ENCODE data around the gene RBM42. TPM values are rescaled to one million over a fixed set of nuclear protein-coding genes. Genes with fewer than 3 reads are reported as not detected.

RBM42 gene
- total and polyA plus RNA-seq, 9 of the 15 experiments (the other 6 are each of a cell fraction or from before 2014, with no cell fraction given): 5.7 to 149 (median 32.4) TPM

GRCh38 chr19:35643255-35644205 is 14.7 kb downstream of the RBM42 start (continued):
- 0 out of 2 replicates have a peak, but pooled peaks have one; percentile 24 for TF ChIP-seq DEAF1 (CRISPR knock-in tag; IDR thresholded peaks at IDR 0.05)
- TF ChIP-seq POLR2B (IDR thresholded peaks at IDR 0.05; ENCODE audit: low read depth, partially characterized antibody): peak; percentile 56
- TF ChIP-seq ARID2 (IDR thresholded peaks at IDR 0.05): no peak
- TF ChIP-seq ZNF583 (CRISPR knock-in tag; IDR thresholded peaks at IDR 0.05): 0 out of 2 replicates have a peak, but pooled peaks have one; percentile 39
- no peak for TF ChIP-seq ZNF696 (CRISPR knock-in tag; conservative IDR thresholded peaks at IDR 0.05)
- peak; percentile 82 for TF ChIP-seq ZBTB17 (CRISPR knock-in tag; IDR thresholded peaks at IDR 0.05)
- TF ChIP-seq FOXA3 (CRISPR knock-in tag; conservative IDR thresholded peaks at IDR 0.05 in 1 of 2, IDR thresholded peaks at IDR 0.05 in 1 of 2): peak in 1 of 2 experiments; percentile 82; a peak in 1 of 4 replicates
- TF ChIP-seq ZNF239 (CRISPR knock-in tag; IDR thresholded peaks at IDR 0.05): no peak
- peak; percentile 95 for TF ChIP-seq ZNF511 (CRISPR knock-in tag; IDR thresholded peaks at IDR 0.05)
- peak; percentile 89 for TF ChIP-seq SREBF1 (IDR thresholded peaks at IDR 0.05; ENCODE audit: borderline replicate concordance, low read depth, low read length)
- TF ChIP-seq TOE1 (IDR thresholded peaks at IDR 0.05; ENCODE audit: borderline replicate concordance): peak; percentile 92
- no peak; the same call in 1 of the 2 replicates for TF ChIP-seq TOE1 (CRISPR knock-in tag; IDR thresholded peaks at IDR 0.05; ENCODE audit: borderline replicate concordance, low read depth)
- peak; percentile 88; the same call in 1 of the 2 replicates for TF ChIP-seq NBN (IDR thresholded peaks at IDR 0.05; ENCODE audit: low read depth)
- peak in 1 of 2 experiments; percentile 40; a peak in 1 of 4 replicates for TF ChIP-seq RCOR1 (IDR thresholded peaks at IDR 0.05; ENCODE audit: borderline replicate concordance in 1 of 2, low read depth in 2 of 2, low read length in 2 of 2)
- no peak for TF ChIP-seq ZNF263 (CRISPR knock-in tag; IDR thresholded peaks at IDR 0.05; ENCODE audit: borderline replicate concordance)
- no peak for TF ChIP-seq SNIP1 (IDR thresholded peaks at IDR 0.05; ENCODE audit: low read depth)
- TF ChIP-seq FOXO4 (CRISPR knock-in tag; IDR thresholded peaks at IDR 0.05): no peak
- TF ChIP-seq GTF2A2 (tag; IDR thresholded peaks at IDR 0.05): no peak
- TF ChIP-seq PURB (CRISPR knock-in tag; IDR thresholded peaks at IDR 0.05; ENCODE audit: low read depth): no peak
- peak; percentile 92 for TF ChIP-seq CTBP1 (IDR thresholded peaks at IDR 0.05; ENCODE audit: borderline replicate concordance)
- TF ChIP-seq THAP7 (CRISPR knock-in tag; IDR thresholded peaks at IDR 0.05): no peak
- no peak for TF ChIP-seq ZNF551 (CRISPR knock-in tag; IDR thresholded peaks at IDR 0.05)
- TF ChIP-seq ETV1 (tag; conservative IDR thresholded peaks at IDR 0.05; ENCODE audit: low read depth): no peak
- TF ChIP-seq TCFL5 (CRISPR knock-in tag; conservative IDR thresholded peaks at IDR 0.05): 0 out of 2 replicates have a peak, but pooled peaks have one; percentile 48

All from K562 (cell line).